Body of pancreas (tissue), 4 donors: ENCODE data around the gene SLC25A23.

ENCODE experiments used
- CTCF ChIP-seq, 7 experiments: fragments of 450-650 bp in 4 of 7; fragments of 200-600 bp in 3 of 7; sonication (generic) in 3 of 7; IDR thresholded peaks; one replicate each; pipeline ENCODE4 v1.5.1; 2016 to 2019; ENCODE audit warnings: antibody characterized with exemption in 7 of 7
- POLR2A ChIP-seq, 3 donors: fragments of 450-650 bp; IDR thresholded peaks; one replicate each; pipeline ENCODE4 v1.6.1; 2016; ENCODE audit warnings: antibody characterized with exemption in 3 of 3, mild to moderate bottlenecking in 2 of 3

GRCh38 chr19:6402837-6403608 is 56.6 kb downstream of the SLC25A23 start:
- no peak for TF ChIP-seq CTCF (IDR thresholded peaks at IDR 0.05)
- no peak for TF ChIP-seq POLR2A (IDR thresholded peaks at IDR 0.05)
